Measurements from ENCODE around the gene CCNI. TPM values are rescaled to one million over a fixed set of nuclear protein-coding genes. Genes with fewer than 3 reads are reported as not detected.

The CCNI gene
- total and polyA plus RNA-seq, 2 of the 13 experiments (the other 11 are each of a cell fraction or from before 2014, with no cell fraction given), result 43.5 to 122 TPM

DNA sequence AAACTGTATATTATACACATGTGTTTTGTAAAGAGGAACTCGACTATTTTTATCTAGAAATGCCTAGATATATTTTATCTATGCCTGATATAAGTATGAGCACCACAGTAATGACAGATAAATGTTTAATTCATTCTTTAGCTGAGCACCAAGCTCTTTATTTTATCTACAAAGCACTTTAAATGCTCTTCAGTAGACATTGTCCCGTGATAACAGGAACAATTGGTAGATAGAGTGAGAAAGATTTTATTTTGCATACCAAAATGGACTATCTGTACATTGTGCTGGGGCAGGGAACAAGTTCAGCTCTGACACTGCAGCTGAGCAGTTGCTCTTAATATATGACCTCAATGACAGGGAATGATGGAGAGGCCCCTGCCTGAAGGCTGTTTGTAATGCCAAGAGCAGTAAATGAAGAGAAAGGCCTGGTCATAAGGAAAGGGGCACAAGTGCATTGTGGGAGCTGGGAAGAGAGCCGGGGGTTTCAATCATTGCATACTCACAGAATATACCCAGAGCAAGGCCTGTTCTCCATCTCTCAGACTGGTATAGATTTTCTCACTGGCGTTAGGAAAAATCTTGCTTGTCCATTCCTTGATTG, 68.9 kb downstream of the CCNI start:
- peaks cover 6 to 31% of the 10 kb centered on the region in 2 experiments for H3K36me3 ChIP-seq (replicated peaks in 1 of 2; ENCODE audit: control insufficient read depth in 1 of 2, insufficient read depth in 2 of 2, low read length in 2 of 2)
- POLR2A ChIA-PET, result no interaction called here
- DNase-seq (ENCODE audit: low spot score) (no peak), ATAC-seq (no peak), FAIRE-seq (no peak)
- no peaks in the 10 kb centered on the region for H4K20me1 ChIP-seq (ENCODE audit: insufficient read depth, low read length)
- no peaks in the 10 kb centered on the region for H3K27me3 ChIP-seq (ENCODE audit: control insufficient read depth in 1 of 2, insufficient read depth in 2 of 2, low read length in 2 of 2)
- no peaks in the 10 kb centered on the region for H3K4me1 ChIP-seq (ENCODE audit: insufficient read depth, low read length)
- H2AFZ ChIP-seq (ENCODE audit: low read length), result no peak overlapping the region
- intact Hi-C loops (cut with micrococcal nuclease; ENCODE audit: unreplicated experiment), result no loop called here
- H3K9ac ChIP-seq (ENCODE audit: insufficient read depth, low read depth, low read length), result no peak overlapping the region
- 96% methylated on average over 4 of the region's 4 CpGs for WGBS (ENCODE audit: low lambda C conversion rate)
- no peak overlapping the region for H3K4me2 ChIP-seq (ENCODE audit: low read depth, low read length)
- in situ Hi-C loops (cut with HindIII; ENCODE audit: extremely low pct_ligation_motif_present, low pct_unique_long_range_greater_than_20kb), result no loop called here
- H3K9me3 ChIP-seq (ENCODE audit: low read length), result no peaks in the 10 kb centered on the region
- CTCF ChIA-PET (ENCODE audit: low intra/inter-chr PET ratio, low total read pairs), result no interaction called here
- H3K79me2 ChIP-seq (ENCODE audit: insufficient read depth, low read length), result no peaks in the 10 kb centered on the region
- no peak for TF ChIP-seq ZSCAN30 (CRISPR knock-in tag; IDR thresholded peaks at IDR 0.05)
- no peak for TF ChIP-seq SP4 (CRISPR knock-in tag; IDR thresholded peaks at IDR 0.05)
- TF ChIP-seq, protein P1, sequence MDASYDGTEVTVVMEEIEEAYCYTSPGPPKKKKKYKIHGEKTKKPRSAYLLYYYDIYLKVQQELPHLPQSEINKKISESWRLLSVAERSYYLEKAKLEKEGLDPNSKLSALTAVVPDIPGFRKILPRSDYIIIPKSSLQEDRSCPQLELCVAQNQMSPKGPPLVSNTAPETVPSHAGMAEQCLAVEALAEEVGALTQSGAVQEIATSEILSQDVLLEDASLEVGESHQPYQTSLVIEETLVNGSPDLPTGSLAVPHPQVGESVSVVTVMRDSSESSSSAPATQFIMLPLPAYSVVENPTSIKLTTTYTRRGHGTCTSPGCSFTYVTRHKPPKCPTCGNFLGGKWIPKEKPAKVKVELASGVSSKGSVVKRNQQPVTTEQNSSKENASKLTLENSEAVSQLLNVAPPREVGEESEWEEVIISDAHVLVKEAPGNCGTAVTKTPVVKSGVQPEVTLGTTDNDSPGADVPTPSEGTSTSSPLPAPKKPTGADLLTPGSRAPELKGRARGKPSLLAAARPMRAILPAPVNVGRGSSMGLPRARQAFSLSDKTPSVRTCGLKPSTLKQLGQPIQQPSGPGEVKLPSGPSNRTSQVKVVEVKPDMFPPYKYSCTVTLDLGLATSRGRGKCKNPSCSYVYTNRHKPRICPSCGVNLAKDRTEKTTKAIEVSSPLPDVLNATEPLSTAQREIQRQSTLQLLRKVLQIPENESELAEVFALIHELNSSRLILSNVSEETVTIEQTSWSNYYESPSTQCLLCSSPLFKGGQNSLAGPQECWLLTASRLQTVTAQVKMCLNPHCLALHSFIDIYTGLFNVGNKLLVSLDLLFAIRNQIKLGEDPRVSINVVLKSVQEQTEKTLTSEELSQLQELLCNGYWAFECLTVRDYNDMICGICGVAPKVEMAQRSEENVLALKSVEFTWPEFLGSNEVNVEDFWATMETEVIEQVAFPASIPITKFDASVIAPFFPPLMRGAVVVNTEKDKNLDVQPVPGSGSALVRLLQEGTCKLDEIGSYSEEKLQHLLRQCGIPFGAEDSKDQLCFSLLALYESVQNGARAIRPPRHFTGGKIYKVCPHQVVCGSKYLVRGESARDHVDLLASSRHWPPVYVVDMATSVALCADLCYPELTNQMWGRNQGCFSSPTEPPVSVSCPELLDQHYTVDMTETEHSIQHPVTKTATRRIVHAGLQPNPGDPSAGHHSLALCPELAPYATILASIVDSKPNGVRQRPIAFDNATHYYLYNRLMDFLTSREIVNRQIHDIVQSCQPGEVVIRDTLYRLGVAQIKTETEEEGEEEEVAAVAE (CRISPR knock-in tag; IDR thresholded peaks at IDR 0.05; ENCODE audit: borderline replicate concordance), result no peak
- no peak for TF ChIP-seq HNRNPH1 (optimal IDR thresholded peaks at IDR 0.05; ENCODE audit: low read depth, low read length)
- TF ChIP-seq MEF2D (CRISPR knock-in tag; IDR thresholded peaks at IDR 0.05), result no peak
- H3K27ac ChIP-seq (ENCODE audit: extremely low read length, insufficient read depth, low read length), result no peak overlapping the region
- H3K4me3 ChIP-seq (replicated peaks in 1 of 3; ENCODE audit: insufficient read depth in 1 of 3, low read depth in 2 of 3, low read length in 3 of 3), result no peak overlapping the region
- BruUV-seq (replicated peaks), result no TSS peak
